Esophagus muscularis mucosa (tissue), 3 donors: Measurements from ENCODE around the gene AP2A1.

Source experiments
- CTCF ChIP-seq, 3 experiments: fragments of 200-600 bp in 2 of 3; fragments of 450-650 bp in 1 of 3; sonication (generic) in 2 of 3; IDR thresholded peaks; one replicate each; pipeline ENCODE4 v1.5.1; 2017 to 2019; ENCODE audit warnings: antibody characterized with exemption in 3 of 3, mild to moderate bottlenecking in 2 of 3, moderate library complexity in 1 of 3
- POLR2AphosphoS5 ChIP-seq, 2 donors: sonication (generic); formaldehyde crosslinking; IDR thresholded peaks; one replicate each; pipeline ENCODE4 v1.6.1; 2017; ENCODE audit warnings: antibody characterized with exemption in 2 of 2

GRCh38 chr19:49764341-49764740, 2.5 kb upstream of the AP2A1 start:
- TF ChIP-seq POLR2AphosphoS5 (IDR thresholded peaks at IDR 0.05) (no peak), CTCF (IDR thresholded peaks at IDR 0.05) (no peak)
